Skeletal muscle satellite cell (primary cell): Measurements from ENCODE around the gene TMEM215.
"Not testable (repeated sequence)": the region's sequence is repeated elsewhere in the genome, so short reads cannot be mapped to it uniquely, and the experiment has no call there.

Experiments used
- H3K27me3 ChIP-seq: 2 replicates; pipeline ENCODE4 v1.7.0; 2013; ENCODE audit warnings: low read length; ENCODE audit not compliant: control insufficient read depth, insufficient read depth
- H3K36me3 ChIP-seq: 2 replicates; pipeline ENCODE4 v1.7.0; 2013; ENCODE audit warnings: mild to moderate bottlenecking, control low read depth, low read length; ENCODE audit not compliant: insufficient read depth
- H3K4me1 ChIP-seq: 2 replicates; pipeline ENCODE4 v1.7.0; 2013; ENCODE audit warnings: low read length; ENCODE audit not compliant: control insufficient read depth, insufficient read depth
- H3K4me2 ChIP-seq: 2 replicates; pipeline ENCODE4 v1.7.0; 2013; ENCODE audit warnings: mild to moderate bottlenecking, low read length
- H3K4me3 ChIP-seq: 2 replicates; pipeline ENCODE4 v1.7.0; 2013; ENCODE audit warnings: low read length
- H3K9ac ChIP-seq: 2 replicates; pipeline ENCODE4 v1.7.0; 2013; ENCODE audit warnings: mild to moderate bottlenecking, low read depth, low read length, moderate library complexity
- H3K9me3 ChIP-seq: replicated peaks from 2 replicates; pipeline ENCODE4 v1.7.0; 2013; ENCODE audit warnings: mild to moderate bottlenecking, control low read depth, low read length

The TMEM215 gene

GRCh38 chr9:32782476-32783167 lies 718 bp upstream of the TMEM215 start:
- Histone ChIP-seq H3K36me3 (no peaks in the 10 kb centered on the region), H3K9ac (no peak overlapping the region), H3K27me3 (peaks cover 61% of the 10 kb centered on the region), H3K9me3 (no peaks in the 10 kb centered on the region), H3K4me1 (no peaks in the 10 kb centered on the region), H3K4me3 (no peak overlapping the region), H3K4me2 (no peak overlapping the region)

- peaks cover 36% of the 10 kb centered on the region for H3K27me3 ChIP-seq
These were observed 4.5 kb downstream of the TMEM215 start for GRCh38 chr9:32787816-32788215.

GRCh38 chr9:32796015-32796414 lies 12.7 kb downstream of the TMEM215 start:
- not testable (repeated sequence) for H3K36me3 ChIP-seq, H3K9me3 ChIP-seq, H3K27me3 ChIP-seq, H3K4me2 ChIP-seq, H3K9ac ChIP-seq, H3K4me3 ChIP-seq, H3K4me1 ChIP-seq

More at GRCh38 chr9:32787816-32788215, 4.5 kb downstream of the TMEM215 start:
- no peaks in the 10 kb centered on the region for H3K36me3 ChIP-seq
- H3K9ac ChIP-seq: no peak overlapping the region
- H3K9me3 ChIP-seq: no peaks in the 10 kb centered on the region
- no peak overlapping the region for H3K4me2 ChIP-seq
- H3K4me3 ChIP-seq: no peak overlapping the region
- H3K4me1 ChIP-seq: no peaks in the 10 kb centered on the region

- H3K27me3 ChIP-seq: no peaks in the 10 kb centered on the region
- no peaks in the 10 kb centered on the region for H3K36me3 ChIP-seq
- H3K4me3 ChIP-seq: no peak overlapping the region
- H3K4me1 ChIP-seq: no peaks in the 10 kb centered on the region
- no peak overlapping the region for H3K4me2 ChIP-seq
- no peaks in the 10 kb centered on the region for H3K9me3 ChIP-seq
- no peak overlapping the region for H3K9ac ChIP-seq
These were observed 18.2 kb downstream of the TMEM215 start for GRCh38 chr9:32801530-32801929.

GRCh38 chr9:32807217-32807616 lies 23.9 kb downstream of the TMEM215 start:
- no peak overlapping the region for H3K4me3 ChIP-seq
- no peaks in the 10 kb centered on the region for H3K4me1 ChIP-seq
- no peaks in the 10 kb centered on the region for H3K36me3 ChIP-seq
- no peak overlapping the region for H3K4me2 ChIP-seq
- no peaks in the 10 kb centered on the region for H3K27me3 ChIP-seq
- H3K9me3 ChIP-seq: no peaks in the 10 kb centered on the region
- H3K9ac ChIP-seq: no peak overlapping the region

- Histone ChIP-seq H3K27me3 (peaks cover 6% of the 10 kb centered on the region), H3K9ac (no peak overlapping the region), H3K4me1 (no peaks in the 10 kb centered on the region), H3K9me3 (no peaks in the 10 kb centered on the region), H3K36me3 (no peaks in the 10 kb centered on the region), H3K4me2 (no peak overlapping the region), H3K4me3 (no peak overlapping the region)
These were observed 27.9 kb downstream of the TMEM215 start for GRCh38 chr9:32811246-32811645.

- H3K4me2 ChIP-seq: no peak overlapping the region
- H3K9ac ChIP-seq: no peak overlapping the region
- no peaks in the 10 kb centered on the region for H3K36me3 ChIP-seq
- H3K27me3 ChIP-seq: peaks cover 21% of the 10 kb centered on the region
- H3K4me3 ChIP-seq: no peak overlapping the region
- no peaks in the 10 kb centered on the region for H3K4me1 ChIP-seq
- no peaks in the 10 kb centered on the region for H3K9me3 ChIP-seq
These were observed 37.0 kb downstream of the TMEM215 start for GRCh38 chr9:32820322-32820721.

- Histone ChIP-seq H3K9ac (no peak overlapping the region), H3K4me1 (no peaks in the 10 kb centered on the region), H3K27me3 (no peaks in the 10 kb centered on the region), H3K36me3 (no peaks in the 10 kb centered on the region), H3K4me3 (no peak overlapping the region), H3K9me3 (no peaks in the 10 kb centered on the region), H3K4me2 (no peak overlapping the region)
These were observed 39.8 kb downstream of the TMEM215 start for GRCh38 chr9:32823101-32823500.

- Histone ChIP-seq H3K4me2 (no peak overlapping the region), H3K27me3 (no peaks in the 10 kb centered on the region), H3K4me3 (no peak overlapping the region), H3K4me1 (no peaks in the 10 kb centered on the region), H3K36me3 (no peaks in the 10 kb centered on the region), H3K9ac (no peak overlapping the region), H3K9me3 (no peaks in the 10 kb centered on the region)
These were observed 40.2 kb downstream of the TMEM215 start for GRCh38 chr9:32823551-32823950.

GRCh38 chr9:32825203-32825602 lies 41.9 kb downstream of the TMEM215 start:
- Histone ChIP-seq H3K4me3 (no peak overlapping the region), H3K9me3 (no peaks in the 10 kb centered on the region), H3K9ac (no peak overlapping the region), H3K4me2 (no peak overlapping the region), H3K4me1 (no peaks in the 10 kb centered on the region), H3K27me3 (no peaks in the 10 kb centered on the region), H3K36me3 (no peaks in the 10 kb centered on the region)

GRCh38 chr9:32828861-32829260 lies 45.5 kb downstream of the TMEM215 start:
- no peaks in the 10 kb centered on the region for H3K4me1 ChIP-seq
- no peaks in the 10 kb centered on the region for H3K36me3 ChIP-seq
- H3K9ac ChIP-seq: no peak overlapping the region
- H3K9me3 ChIP-seq: no peaks in the 10 kb centered on the region
- H3K4me2 ChIP-seq: no peak overlapping the region
- H3K27me3 ChIP-seq: peaks cover 7% of the 10 kb centered on the region
- H3K4me3 ChIP-seq: no peak overlapping the region

GRCh38 chr9:32832346-32832745 lies 49.0 kb downstream of the TMEM215 start:
- Histone ChIP-seq H3K4me3 (no peak overlapping the region), H3K36me3 (no peaks in the 10 kb centered on the region), H3K4me1 (no peaks in the 10 kb centered on the region), H3K9me3 (no peaks in the 10 kb centered on the region), H3K27me3 (peaks cover 7% of the 10 kb centered on the region), H3K9ac (no peak overlapping the region), H3K4me2 (no peak overlapping the region)
